ENCODE results near the gene GNAS.

The GNAS gene

DNA sequence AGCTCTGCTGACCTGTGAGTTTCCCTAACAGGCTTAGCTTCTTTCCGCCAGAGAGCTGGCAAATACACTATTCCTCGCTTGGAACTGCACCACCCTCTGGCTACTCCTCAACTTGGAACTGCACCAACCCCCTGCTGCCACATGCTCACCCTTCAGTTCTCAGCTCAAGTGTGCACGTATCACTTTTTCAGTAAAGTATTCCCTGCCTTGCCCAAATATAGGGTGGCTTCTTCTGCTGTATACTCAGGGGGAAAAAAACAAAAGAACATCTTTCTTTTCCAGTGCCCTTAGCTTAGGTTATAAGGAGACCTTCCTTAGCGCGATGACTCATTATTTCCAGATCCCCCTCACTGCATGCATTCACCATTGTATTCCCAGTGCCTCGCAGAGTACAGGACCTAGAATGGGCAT, 23.0 kb upstream of the GNAS start:
- no peak for DNase-seq

DNA sequence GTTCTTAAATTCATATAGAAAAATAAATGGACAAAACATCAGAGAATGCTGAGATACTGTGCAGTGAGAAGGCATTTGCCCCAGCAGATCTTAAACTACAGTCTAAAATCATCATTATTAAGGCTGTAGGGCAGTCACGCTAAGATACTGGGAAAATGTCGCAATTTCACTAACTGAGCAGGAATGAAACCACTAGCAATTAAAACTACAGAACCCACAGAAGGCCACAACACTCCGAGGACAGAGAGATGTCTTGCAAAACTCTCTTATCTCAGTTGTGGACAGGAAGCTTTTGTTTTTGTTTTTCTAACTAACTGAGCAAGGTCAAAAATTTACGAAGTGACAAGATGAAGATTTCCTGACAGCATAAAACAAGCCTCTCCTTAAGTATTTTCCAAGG, 20.1 kb upstream of the GNAS start:
- DNase-seq, result peak; percentile 2 to 12

DNA sequence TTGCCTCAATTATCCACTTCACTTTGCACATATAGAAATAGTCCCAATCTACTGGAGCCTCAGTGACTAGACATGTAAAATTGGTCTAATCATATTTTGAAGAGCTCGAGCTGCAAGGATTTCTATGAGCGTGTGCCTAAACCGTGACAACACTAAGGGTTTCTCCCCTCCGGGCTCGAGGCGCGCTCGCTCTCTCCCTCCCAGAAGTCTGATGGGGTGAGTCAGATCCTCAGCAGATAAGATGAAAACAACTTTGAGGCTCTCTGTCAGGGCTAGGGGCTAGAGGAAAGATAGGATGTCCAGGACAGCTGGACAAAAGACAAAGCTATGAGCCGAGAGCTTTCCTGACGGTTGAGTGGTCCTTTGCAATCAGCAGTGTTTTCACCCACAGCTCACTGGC, 18.6 kb upstream of the GNAS start:
- DNase-seq, result no peak

DNA sequence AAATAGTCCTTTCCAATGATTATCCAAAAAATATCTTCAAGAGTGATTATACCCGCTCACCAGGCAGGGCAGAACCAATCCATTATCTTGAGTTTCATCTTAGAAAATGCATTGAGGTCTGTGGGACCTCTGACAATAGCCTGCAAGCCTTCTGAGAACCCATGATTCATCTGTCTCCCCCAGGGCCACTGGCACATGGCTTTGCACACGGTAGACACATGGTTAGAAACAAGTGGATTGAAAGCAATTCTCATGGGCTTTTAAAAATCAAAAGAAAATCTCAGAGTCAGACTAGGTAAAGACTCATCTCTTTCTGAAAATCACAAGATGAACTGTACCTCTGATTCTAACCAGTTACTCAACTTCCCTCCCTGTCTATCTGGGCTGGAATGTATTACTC, 17.3 kb upstream of the GNAS start:
- no peak for DNase-seq

DNA sequence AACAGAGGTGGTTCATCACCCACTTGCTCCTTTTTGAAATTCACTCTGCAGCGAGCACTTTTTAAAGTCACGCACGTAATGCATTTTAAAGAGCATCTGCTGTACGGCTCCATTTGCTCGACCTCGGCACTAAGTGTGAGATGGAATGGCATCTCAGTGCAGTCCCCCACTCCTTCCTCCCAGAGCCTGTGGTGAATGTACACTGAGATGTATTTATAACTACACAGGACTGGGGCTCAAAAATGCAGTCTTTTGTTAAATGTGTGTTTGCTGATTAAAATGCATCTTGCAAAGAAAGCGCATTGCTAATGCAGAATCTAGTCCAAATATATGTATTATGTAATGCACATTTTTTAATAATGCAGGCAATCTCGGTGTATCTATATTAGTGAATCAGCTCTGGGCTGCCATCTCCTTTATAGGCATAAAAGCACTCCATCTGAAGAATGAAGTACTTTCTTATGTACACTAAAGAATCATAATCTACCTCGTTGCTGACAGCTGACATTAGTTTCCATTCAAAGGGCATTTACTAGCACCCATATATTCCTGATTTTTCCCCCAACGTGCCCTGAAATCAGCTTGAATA, 15.8 kb upstream of the GNAS start:
- DNase-seq, result no peak

DNA sequence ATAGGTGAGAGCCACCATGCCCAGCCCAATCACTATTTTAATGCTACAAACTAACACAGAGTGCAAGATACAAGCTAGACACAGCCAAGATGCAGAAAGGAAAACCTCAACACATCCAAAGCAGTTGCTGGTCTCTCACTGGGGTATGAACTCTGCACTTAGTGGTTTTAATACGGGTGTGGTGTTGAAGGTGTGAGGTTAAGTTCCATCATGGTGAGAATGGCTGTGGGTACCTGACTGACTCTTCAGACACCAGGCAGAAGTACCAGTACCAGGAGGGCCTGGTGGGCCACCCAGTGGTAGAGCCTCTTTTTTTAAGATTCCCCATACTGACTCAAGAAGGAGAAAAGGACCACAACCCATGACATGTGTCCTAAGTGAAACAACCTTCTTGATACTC, 14.8 kb upstream of the GNAS start:
- DNase-seq, result no peak

DNA sequence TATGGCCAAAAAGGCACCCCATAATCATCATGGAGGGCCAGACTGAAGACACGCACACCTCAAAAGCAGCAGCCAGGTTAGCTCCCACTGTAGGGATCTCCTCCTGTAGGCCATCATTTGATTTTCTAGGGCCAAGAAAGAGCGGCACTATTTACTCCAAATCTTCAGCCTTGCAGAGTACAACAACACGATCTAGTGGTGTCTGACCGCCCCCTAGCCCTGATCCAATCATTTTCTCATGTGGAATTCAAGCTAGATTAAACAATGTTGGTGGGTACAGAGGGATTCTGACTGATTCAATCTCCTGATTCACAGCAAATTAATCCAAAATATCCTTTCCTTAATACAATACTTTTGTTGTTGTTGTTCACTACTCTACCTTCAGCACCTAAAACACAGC, 14.3 kb upstream of the GNAS start:
- no peak for DNase-seq

DNA sequence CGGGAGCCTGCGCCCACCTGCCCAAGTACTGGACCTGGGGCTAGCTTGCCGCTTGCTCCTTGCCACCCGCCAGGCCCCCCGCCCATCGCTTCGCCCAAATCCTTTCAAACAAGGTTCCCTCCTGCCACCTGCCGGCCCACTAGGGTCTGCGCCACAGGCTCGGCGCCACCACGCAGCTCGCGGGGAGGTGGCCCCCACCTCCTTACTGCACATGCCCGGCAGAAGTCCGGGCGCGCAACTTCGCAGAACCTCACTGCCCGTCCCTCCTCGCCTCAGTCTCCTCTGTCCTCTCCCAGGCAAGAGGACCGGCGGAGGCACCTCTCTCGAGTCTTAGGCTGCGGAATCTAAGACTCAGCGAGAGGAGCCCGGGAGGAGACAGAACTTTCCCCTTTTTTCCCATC, 13.0 kb upstream of the GNAS start:
- DNase-seq, result peak in 1 of 2 experiments; percentile 2

DNA sequence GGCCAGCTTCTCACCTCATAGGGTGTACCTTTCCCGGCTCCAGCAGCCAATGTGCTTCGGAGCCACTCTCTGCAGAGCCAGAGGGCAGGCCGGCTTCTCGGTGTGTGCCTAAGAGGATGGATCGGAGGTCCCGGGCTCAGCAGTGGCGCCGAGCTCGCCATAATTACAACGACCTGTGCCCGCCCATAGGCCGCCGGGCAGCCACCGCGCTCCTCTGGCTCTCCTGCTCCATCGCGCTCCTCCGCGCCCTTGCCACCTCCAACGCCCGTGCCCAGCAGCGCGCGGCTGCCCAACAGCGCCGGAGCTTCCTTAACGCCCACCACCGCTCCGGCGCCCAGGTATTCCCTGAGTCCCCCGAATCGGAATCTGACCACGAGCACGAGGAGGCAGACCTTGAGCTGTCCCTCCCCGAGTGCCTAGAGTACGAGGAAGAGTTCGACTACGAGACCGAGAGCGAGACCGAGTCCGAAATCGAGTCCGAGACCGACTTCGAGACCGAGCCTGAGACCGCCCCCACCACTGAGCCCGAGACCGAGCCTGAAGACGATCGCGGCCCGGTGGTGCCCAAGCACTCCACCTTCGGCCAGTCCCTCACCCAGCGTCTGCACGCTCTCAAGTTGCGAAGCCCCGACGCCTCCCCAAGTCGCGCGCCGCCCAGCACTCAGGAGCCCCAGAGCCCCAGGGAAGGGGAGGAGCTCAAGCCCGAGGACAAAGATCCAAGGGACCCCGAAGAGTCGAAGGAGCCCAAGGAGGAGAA, 12.3 kb upstream of the GNAS start:
- no peak for DNase-seq

DNA sequence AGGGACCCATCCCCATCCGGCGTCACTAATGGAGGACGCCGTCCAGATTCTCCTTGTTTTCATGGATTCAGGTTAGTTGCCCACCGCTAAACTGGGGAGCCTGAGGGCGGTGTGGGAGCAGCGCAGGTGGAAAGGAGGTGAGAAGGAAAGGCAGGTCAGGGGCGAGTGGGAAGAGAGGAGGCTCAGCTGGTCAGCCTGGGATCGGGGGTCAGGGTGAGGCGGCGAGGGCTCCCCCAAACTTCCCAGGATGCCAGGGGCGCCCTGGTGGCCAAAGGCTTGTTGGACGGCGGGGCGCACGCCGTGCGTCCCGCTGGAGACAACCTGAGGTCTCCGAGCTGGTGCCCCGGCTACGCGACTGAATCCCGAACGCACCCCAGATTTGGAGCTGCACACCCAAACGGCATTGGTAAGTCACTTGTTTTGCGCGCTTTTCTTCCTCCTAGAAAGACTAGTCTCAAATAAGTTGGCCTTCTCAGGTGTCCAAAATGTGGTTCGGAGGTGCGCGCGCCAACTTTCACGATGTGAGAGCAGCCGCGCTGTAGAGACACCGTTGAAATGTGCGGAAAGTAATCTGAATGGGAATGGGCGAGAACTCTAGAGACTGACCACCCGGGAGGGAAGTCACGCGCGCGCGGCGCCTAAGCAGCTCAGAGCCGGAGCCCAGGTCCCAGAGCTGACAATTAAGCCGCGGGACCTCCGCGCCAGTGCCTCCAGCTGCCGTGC, 11.5 kb upstream of the GNAS start:
- DNase-seq, result no peak

DNA sequence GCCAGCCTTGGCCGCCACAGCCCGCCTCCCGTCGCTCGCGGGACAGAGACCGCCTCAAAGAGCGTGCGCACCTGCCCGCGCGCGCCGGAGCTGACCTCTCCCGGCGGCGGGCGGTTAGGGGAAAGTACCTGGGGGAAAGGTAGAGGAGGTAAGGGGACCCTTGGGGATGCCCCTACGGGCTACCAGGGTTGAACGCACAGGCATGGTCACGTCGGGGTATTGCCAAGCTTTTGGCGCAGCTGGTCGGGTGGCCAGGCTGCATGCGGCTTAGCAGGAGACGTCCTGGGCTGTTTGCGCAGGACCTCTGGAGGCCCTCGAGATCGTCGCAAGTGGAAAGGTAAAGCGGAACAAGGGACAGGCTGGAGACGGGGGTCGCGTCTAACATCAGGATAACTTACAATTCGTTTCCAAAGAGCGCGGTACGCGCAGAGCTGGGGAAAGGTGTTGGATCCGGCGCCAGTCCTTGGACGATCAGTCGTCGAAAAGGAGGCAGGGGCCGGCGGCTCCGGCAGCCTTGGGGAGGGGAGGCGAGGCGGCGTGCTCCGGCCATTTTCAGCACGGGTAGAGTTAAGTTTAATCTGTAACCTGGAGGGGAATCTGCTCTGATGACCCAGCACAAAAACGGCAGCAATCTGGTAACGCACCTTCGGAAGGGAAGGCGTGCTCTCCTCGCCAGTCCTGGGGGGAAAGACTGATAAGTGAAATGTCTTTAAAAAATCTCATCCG, 10.8 kb upstream of the GNAS start:
- no peak for DNase-seq

DNA sequence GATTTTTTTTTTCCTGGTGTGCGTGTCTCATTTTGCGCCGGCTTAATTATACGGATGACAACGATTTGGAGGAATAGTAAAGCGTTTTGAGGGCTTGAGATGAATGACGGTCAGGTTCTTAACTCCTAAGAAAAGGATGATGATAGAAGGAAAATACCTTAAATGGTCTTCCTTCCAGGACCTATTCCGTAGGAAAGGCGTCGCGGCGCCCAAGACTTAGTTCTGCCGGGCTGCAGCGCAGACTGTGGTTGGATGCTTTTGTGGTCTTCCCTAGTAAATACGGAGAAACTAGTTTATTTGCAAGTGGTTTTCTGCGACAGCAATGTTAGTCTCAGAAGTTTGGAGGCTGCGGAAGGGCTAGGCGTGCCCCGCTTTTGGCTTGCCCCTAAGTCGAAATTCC, 10.2 kb upstream of the GNAS start:
- DNase-seq, result no peak

DNA sequence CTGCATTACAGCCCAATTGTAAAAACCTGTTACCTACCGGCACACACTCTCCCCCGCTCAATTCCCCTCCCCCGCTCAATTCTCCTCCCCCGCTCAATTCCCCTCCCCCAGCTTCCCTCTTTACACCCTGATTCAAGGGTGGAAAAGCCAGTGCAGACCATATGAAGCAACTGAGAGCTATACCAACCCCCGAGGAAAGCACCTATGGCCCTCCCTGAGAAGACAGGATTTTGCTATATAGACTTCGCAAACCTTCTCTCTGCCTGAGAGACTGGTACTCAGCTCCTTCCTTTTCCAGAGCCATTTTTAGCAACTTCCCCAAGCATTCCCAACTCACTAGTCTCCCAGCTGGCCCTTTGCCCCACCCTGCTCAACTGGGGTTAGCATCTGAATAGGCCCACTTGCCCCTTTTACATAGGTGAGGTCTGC, 9.4 kb upstream of the GNAS start:
- DNase-seq, result no peak

DNA sequence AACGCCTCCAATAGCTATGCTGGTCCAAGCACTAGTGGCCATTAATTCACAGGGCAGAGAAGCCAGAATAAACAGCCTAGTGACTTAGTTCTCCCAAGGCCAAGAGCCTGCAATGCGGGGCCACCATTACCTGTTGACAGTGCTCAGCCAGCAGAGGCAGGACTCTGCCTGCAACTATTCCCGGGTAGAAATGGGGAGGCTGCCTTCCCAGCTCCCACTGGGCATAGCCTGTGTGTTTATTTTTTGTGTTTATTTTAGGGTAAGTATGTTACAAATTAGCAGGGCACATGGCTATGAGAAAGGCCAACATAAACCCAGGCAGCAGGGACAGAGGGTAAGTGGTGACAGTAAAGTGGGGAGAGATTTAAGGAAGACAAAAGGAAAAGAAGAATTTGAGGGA, 6.8 kb upstream of the GNAS start:
- no peak for DNase-seq

DNA sequence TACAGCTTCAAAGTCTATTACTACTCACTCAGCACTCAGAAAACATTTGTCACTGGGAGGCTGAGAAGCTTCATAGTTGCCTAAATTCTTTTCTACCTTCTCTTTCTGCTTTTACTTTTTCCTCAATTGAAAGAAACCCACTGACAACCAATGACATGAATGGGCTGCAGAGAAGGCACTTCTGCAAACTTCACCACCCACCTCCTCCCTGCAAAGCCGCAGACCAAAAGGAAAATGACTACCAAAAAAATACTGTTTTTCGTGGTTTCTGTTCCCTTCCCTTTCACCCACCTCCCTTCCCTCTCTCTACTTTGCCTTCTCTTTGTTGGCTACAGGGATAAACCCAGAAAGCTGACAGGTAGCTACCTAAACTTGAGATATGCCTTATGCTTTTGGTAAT, 5.1 kb upstream of the GNAS start:
- peak; percentile 8 to 14 for DNase-seq

DNA sequence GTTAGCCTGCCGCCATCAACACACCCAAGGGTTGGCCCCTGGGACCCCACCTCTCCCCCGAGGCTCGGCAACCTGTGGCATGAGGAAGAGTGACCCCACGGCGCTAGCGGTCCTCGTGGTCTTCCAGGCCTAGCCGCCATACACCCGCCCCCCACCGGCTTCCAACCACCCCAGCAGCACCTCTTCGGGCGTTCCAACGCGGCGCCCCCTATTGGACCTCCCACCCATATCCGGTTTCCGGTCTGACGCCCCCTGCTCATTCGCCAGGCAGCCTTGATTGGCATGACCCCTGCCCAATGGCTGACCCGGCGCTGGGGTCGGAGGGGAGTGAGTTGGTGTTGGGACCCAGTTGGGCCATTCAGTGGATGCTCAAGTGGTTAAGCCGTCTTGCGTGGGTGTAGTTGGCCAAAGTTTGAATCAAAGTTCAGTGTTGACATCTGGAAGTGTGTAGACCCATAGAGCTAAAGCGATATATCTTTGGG, 1.8 kb upstream of the GNAS start, which contains the start of gene GNAS-AS1:
Gene GNAS-AS1, minus strand, starts transcription at position 210 of the 482 bp plus-strand sequence.
- no peak for DNase-seq

DNA sequence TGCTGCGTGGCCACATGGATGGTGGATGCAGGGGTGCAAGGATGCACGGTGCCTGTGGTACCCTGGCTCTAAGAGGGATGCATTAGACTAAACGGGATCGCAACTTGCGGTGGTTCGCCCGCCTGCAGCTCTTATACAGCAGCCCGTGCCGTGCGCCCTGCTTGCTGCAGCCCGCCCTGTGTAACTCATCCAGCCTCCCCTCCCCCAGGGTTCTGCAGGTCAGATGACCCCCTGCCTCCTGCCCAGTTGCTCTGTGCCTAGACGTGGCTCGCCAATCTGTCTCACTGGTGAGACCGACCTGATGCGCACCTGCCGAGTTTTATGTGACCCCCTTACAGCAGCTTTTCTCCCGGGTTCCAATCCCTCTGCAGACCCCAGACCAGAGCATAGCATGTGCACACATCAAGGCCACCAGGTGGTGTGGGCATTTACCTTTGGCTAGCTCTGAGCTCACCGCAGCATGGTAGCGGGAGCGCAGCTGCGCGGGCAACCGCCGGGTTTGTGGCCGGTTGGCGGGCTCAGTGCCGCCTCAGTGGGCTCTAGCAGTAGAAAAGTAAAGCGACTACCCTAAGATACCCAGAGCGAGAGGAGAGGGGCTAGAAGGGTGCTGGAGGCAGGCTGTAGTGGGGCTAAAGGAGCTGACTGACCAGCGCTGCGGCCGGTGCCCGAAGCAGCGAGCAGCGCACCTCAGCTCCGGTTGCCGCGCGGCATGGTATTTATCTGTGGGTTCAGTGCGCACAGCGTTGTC, 1.1 kb upstream of the GNAS start:
- no peak for DNase-seq

DNA sequence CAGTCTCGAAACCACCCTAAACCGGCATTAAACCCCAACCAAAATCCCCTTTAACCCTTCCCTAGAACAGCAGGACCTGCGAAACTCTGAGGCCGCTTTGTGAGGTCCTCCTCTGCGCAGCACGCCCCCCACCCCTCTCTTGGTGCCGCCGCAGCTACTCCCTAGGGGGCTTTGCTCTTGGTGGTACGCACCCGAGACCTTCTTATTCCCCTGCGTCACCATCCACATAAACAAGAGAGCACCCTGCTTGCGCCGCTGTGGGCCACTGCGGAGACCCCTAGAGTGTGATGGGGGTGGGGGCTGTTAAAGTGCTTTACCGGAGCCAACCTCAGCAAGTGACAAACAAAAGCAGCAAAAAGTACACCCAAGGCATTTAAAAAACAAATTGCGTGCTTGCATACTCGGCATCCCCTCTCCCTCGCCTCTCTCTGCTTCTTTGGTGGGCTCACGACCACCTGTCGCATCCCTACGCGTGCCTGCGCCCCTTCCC, 502 bp upstream of the GNAS start:
- no peak for DNase-seq

DNA sequence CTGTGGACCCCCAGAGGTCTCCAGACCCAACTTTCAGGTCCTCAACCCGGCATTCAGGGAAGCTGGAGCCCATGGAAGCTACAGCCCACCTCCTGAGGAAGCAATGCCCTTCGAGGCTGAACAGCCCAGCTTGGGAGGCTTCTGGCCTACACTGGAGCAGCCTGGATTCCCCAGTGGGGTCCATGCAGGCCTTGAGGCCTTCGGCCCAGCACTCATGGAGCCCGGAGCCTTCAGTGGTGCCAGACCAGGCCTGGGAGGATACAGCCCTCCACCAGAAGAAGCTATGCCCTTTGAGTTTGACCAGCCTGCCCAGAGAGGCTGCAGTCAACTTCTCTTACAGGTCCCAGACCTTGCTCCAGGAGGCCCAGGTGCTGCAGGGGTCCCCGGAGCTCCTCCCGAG, 950 bp downstream of the GNAS start:
- no peak for DNase-seq

DNA sequence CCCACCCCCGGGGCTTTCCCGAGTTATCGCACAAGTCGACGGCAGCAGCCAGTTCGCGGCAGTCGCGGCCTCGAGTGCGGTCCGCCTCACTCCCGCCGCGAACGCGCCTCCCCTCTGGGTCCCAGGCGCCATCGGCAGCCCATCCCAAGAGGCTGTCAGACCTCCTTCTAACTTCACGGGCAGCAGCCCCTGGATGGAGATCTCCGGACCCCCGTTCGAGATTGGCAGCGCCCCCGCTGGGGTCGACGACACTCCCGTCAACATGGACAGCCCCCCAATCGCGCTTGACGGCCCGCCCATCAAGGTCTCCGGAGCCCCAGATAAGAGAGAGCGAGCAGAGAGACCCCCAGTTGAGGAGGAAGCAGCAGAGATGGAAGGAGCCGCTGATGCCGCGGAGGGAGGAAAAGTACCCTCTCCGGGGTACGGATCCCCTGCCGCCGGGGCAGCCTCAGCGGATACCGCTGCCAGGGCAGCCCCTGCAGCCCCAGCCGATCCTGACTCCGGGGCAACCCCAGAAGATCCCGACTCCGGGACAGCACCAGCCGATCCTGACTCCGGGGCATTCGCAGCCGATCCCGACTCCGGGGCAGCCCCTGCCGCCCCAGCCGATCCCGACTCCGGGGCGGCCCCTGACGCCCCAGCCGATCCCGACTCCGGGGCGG, 1.6 kb downstream of the GNAS start:
- DNase-seq, result no peak

DNA sequence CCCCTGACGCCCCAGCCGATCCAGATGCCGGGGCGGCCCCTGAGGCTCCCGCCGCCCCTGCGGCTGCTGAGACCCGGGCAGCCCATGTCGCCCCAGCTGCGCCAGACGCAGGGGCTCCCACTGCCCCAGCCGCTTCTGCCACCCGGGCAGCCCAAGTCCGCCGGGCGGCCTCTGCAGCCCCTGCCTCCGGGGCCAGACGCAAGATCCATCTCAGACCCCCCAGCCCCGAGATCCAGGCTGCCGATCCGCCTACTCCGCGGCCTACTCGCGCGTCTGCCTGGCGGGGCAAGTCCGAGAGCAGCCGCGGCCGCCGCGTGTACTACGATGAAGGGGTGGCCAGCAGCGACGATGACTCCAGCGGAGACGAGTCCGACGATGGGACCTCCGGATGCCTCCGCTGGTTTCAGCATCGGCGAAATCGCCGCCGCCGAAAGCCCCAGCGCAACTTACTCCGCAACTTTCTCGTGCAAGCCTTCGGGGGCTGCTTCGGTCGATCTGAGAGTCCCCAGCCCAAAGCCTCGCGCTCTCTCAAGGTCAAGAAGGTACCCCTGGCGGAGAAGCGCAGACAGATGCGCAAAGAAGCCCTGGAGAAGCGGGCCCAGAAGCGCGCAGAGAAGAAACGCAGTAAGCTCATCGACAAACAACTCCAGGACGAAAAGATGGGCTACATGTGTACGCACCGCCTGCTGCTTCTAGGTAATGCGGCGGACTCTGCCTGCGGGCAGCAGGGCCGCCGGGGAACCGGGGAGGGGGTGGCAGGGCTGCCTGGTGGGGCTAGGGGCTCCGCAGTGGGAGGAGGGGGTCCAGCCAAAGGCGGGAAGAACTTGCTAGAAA, 2.3 kb downstream of the GNAS start:
- no peak for DNase-seq
